HG02852 (cell line): Measurements from ENCODE around the gene KRT31.
"Not testable (repeated sequence)": the region's sequence is repeated elsewhere in the genome, so short reads cannot be mapped to it uniquely, and the experiment has no call there.

Experiments
- ATAC-seq: cut with Tn5 transposase; IDR thresholded peaks from one replicate; pipeline ENCODE4 v1.9.1; 2021; ENCODE audit warnings: mild to moderate bottlenecking, moderate library complexity; ENCODE audit not compliant: unreplicated experiment

KRT31 gene

DNA sequence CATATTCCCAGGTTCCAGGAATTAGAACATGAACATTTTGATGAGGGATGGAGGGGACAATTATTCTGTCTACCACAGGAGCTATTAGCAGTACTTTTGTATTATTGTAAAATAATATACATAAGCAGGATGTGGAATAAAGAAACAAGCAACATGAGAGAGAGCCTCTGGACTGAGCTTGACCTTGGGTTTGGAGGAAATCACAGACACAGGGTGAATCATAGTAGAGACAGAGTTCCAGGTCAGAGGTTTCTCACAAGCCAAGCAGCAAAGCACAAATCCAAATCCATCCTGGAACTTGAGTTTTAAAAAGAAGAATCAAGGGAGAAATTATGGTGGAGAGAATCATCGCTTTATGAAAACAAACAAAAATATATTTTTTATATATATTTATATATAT lies 5.1 kb downstream of the KRT31 start:
- ATAC-seq, result no peak

DNA sequence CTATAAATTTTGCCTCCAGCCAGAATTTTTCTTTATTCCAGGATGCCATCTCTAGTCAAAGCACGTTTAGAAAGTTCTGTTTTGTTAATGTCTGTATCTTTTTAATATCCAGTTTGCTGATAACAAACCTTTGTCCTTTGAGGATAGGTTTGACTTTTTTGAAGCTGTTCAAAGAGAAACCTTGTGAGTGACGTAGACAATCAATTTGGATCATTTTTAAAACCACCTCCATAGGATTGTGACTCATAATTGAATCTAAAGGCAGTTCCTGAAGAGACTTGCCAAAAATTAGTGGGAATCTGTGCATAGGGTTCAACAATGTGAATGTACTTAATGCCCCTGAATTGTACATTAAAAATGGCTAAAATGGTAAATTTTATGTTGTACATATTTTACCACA lies 5.9 kb downstream of the KRT31 start:
- ATAC-seq, result no peak

DNA sequence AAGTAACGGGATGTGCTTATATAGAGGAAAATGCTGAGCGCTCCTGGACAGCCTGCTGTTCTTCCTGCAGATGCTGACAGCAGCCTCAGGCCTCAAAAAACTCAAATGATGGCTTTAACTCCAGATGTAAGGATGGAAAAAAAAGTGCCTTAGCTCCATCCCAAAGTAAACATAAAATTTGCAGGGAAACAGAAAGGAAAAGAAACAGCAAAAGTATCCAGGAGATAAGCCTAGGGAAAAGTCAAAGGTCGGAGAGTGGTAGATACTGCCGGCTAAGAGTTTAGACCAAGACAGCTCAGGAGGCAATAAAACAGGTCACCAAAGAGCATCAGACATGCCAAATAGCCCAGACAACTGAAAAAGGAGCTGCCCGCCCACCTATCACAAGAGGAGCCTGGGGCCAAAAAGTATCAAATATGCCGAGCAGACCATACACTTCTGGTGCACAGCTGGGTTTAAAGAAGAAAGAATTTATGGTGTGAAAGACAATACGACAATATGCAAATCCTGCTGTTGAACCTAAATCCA lies 6.9 kb downstream of the KRT31 start:
- ATAC-seq, result no peak

DNA sequence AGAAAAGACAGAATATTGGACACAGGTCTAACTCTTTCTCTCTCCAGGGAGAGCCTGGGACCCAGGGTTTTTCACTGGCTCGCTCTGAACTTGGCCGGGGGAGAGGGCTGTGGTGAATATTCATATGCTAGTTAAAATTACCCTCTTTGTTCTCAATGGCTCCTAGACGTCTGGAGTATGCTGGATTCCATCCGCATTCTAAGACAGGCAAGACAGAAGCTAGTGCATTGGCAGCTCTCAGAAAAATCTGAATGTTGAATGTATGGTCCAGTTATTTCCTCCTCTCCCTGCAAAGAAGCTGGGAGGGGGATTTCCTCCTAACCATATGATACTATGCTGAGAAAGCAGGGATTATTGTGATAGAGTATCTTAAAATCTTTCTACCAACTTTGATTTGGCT lies 9.7 kb downstream of the KRT31 start:
- ATAC-seq, result no peak

DNA sequence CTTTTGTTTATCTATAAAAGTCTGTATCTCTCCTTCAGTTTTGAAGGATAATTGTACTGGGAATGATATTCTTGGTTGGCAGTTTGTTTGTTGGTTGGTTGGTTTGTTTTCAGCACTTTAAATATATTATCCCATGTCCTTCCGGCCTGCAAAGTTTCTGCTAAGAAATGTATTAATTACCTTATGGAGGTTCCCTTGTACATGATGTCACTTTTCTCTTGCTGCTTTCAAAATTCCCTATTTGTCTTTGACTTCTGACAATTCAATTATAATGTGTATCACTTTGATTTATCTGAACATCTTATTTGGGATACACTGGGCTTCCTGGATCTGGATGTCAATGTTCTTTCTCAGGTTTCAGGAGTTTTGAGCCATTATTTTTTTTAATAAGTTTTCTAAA lies 11.2 kb downstream of the KRT31 start:
- no peak for ATAC-seq

GRCh38 chr17:41383690-41384089 lies 13.7 kb downstream of the KRT31 start:
- ATAC-seq, result no peak

- no peak for ATAC-seq
Observed at GRCh38 chr17:41382394-41382793, 15.0 kb downstream of the KRT31 start.

- ATAC-seq, result not testable (repeated sequence)
Observed at GRCh38 chr17:41381943-41382342, 15.5 kb downstream of the KRT31 start, which contains the start of gene KRT34. TSS of gene KRT34 (minus strand) at chr17:41382306. CDS start at chr17:41382246, 60 bp downstream.

- ATAC-seq, result not testable (repeated sequence)
Observed at GRCh38 chr17:41380091-41380490, 17.3 kb downstream of the KRT31 start.

DNA sequence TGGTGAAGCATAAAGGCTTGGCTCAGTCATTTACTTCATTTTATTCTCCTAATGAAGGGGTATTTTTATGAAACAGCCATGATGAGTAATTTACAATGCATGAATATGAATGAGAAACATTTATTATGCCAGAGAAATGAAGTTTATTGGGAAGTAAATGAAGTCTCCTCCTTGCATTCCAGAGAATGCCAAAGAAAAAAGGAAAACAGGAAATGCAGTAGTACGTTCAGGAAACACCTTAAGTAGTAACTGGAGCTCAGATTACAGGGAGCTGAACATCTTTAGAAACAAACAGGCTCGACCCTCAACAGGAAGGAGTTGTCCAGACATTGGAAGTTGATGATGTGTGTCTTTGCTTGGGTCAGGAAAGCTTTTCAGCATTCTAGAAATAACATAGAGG lies 19.9 kb downstream of the KRT31 start:
- ATAC-seq, result no peak

GRCh38 chr17:41369713-41370112 lies 27.7 kb downstream of the KRT31 start, which contains the start of gene KRT33B:
TSS of gene KRT33B (minus strand) at chr17:41369813. CDS start at chr17:41369750, 63 bp downstream.
- no peak for ATAC-seq

DNA sequence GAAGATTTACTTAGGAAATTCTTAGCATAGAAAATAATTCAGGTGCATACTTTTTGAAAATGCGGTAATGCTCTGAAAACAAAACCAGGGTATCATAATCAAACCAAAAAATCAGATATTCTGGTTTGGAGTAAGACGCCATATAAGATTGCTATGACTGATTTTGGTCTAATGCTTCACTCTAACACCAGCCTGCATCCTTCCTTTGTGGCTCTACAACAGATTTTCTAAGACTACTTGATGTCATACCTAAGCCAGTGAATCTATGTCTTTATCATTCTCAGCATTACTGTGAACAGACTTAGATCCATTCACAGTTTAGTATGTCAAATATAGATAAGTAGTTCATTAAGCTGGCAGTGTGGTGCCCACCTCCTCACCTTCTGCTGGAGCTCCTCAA lies 28.4 kb downstream of the KRT31 start:
- ATAC-seq, result no peak

- no peak for ATAC-seq
Observed at GRCh38 chr17:41367426-41368075, 29.9 kb downstream of the KRT31 start.

DNA sequence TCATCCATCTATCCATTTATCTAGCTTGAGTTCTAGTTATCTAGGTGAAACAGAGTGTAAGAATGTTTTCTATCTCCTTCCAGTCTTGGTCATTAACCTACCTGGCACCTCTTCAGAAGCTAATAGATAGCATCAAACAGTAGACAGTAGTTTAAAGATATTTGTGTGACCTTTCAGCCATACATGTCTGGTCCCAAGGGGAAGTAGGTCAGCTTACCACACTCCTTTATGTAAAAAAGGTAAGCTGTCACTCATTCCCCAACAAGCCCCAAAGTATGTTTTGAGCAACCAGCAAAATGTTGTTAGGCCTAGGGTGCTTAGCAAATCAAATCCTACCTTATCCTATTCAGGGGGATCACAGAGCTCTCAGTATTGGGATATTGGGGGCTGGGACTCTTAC lies 31.3 kb downstream of the KRT31 start:
- no peak for ATAC-seq

DNA sequence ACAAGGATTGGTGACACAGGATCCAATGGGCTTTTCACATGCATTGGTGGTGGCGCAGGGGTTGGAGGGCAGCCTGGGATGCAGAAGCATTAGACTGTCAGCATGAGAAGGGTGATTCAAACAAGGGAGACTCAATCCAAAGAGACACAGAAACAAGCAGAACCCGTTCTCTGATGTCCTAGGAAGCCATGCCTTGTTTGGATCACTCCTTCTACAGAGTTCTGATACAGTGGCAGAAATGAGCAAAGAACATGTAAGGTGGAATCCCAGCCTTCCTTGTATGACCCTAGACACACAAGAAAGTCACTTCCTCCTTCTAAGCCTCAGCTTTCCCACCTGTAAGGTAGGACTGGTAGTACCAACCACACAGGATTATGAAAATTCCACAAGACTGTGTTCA lies 33.5 kb downstream of the KRT31 start:
- no peak for ATAC-seq

DNA sequence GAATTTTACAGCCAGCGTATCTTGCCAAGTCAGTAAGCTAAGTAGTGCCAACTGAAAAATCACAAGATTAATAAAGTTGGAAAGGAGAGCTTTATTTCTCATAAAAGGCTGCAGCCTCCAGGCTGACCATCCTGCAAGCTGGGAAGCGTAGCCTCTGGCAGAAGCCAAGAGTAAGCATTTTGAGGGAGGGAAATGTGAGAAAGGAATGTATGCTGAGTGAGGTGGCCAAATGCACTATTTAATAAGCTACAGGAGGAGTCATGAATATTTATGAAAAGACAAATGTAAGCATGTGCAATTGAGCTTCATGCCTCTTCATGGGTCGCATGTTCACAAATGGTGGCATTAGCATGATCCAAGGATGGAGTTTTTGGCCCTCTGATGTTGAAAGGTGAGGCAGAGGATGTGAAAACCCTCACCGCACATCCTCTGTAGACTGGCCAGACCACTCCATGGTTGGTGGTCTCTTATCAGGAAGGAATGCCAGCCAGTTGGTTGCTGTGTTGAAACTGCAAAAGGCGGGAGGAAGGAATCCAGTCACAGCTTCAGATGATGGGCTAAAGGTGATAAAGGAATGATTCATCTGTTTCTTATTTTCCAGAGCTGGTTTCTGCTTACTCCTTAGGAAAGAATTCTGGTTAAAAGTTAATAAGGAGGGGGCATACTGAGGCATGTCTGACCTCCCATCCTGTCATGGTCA lies 37.0 kb downstream of the KRT31 start:
- ATAC-seq, result no peak

GRCh38 chr17:41354536-41354935 lies 42.9 kb downstream of the KRT31 start:
- no peak for ATAC-seq

DNA sequence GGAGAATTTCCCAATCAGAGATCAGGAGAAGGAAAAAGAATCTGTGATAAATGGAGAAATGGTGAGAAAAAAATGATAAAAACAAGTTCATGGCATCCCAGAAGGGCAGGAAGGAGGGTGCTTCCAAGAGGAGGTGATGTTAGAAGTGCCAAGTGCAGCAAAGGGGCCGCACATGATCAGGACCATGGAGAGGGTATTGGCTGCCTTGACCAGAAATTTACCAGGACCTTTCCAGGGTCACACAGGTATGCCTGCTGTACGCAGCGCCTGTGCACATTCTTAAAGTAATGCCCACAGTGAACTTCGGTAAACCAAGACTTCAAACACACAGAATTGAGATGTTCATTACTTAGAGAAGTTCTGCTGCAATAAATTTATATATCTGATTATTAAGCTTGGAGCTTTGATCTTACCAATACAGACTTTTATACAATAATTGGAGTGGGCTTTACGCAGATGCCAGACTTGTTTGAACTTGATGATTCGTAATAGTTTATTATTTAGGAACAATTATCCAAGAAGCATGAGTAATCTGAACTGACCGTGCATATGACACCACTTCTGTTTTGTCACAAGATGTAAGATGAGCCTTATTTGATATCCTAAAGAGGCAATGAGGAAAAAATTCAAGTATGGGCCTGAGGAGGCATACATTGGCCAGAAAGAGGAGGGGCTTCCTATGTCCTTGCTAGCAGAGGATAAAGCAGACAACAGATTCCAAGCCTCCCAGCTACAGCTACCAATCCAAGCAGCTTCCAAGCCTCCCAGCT lies 44.6 kb downstream of the KRT31 start:
- ATAC-seq, result no peak

DNA sequence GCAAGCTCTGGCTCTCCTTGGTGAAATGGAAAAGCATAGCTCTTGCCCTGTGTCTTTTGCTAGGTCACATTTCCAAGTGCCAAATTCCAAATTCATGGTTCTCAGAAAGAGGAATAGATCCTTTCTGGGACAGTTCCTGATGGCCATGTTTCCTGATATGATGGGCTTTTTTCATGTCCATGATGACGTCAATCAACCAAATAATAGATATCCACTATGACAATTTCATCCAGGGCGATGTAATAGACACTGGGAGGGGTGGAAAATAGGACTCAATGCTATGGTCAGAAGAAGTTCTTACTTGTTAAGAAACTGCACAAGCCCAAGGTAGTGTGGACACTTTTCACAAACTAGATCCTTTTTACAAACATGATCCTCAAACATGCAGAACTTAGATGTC lies 46.2 kb downstream of the KRT31 start:
- no peak for ATAC-seq

- not testable (repeated sequence) for ATAC-seq
Observed at GRCh38 chr17:41350381-41350878, 47.0 kb downstream of the KRT31 start, which contains the start of gene KRT33A. TSS of gene KRT33A (minus strand) at chr17:41350828. CDS start at chr17:41350767, 61 bp downstream.
